GM19043 (cell line): Measurements from ENCODE around the gene CEP57.
"Not testable (repeated sequence)": the region's sequence is repeated elsewhere in the genome, so short reads cannot be mapped to it uniquely, and the experiment has no call there.

Source experiments
- ATAC-seq: cut with Tn5 transposase; IDR thresholded peaks from one replicate; pipeline ENCODE4 v1.9.1; 2021; ENCODE audit warnings: low read depth; ENCODE audit not compliant: unreplicated experiment

Gene CEP57

DNA sequence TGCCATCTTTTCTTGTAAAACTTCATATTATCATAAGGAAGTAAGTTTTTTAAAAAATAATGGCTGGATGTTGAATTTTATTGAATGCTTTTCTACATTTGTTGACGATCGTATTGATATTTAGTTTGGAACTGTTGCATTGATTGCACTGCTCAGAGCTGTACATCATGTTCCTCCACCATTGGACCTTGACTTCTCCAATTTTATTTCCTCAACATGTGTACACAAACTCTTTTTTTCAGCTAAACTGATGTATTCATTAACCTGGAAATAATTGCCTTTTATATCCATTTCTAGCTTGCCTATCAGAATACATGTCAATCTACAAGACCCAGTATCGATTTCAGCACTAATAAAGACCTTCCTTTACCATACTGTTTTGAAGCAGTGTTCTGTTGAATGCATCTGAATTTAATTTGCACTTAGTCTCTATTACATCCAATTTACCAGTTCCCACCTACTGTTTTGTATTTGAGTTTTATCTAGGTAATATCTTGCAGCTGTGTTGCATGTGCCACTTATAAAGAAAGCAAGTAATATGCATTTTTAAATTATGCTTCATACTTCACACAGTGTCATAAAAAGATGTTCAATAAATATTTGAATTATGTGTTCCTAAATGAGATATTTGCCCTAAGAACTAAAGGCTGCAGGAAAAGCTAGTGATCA lies 5.5 kb downstream of the CEP57 start:
- ATAC-seq: no peak

DNA sequence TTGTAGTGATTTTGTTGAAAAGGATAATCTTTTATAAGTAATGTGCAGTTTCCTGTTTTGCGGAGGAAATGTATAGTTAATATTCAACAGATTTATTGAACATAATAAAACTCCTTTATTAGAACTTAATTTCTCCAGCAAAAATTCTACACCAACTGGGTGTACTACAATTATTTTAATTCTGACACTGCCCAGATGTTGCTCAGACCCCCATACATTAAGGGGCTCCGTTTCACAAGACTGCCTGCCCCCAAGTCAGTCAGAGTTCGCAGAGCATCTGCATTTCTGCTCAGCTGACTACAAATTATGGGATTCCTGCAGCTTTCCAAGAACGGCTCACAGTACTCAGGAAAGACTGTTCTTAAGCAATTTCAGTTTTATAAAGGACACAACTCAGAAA lies 6.2 kb downstream of the CEP57 start:
- no peak for ATAC-seq

DNA sequence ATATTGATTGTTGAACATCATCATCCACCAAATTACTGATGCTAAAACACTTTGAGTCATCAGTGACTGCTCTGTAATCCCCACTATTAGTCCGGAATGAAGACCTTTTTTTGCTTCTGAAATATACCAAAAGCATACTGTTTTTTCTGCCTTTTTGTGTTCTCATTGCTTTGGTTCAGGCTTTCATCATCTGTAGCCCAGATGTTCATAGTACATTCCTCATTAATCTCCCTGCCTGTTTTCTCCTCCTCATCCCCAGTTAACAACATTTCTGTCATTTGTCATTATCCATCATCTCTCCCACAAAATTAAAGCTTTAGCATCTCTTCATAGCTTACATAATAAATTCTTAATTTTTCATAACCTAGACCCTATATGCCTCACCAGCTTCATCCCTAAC lies 9.2 kb downstream of the CEP57 start:
- no peak for ATAC-seq

DNA sequence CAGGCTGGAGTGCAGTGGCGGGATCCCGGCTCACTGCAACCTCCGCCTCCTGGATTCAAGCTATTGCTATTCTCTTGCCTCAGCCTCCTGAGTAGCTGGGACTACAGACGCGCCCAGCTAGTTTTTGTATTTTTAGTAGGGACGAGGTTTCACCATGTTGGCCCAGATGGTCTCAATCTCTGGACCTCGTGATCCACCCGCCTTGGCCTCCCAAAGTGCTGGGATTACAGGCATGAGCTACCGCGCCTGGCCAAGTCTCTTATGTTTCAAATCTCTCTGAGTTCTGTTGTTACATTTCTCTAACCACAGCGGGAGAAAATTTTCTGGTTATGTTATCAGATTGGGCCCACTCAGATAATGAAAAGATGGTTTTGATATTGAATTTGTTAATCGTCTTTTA lies 10.1 kb downstream of the CEP57 start:
- no peak for ATAC-seq

DNA sequence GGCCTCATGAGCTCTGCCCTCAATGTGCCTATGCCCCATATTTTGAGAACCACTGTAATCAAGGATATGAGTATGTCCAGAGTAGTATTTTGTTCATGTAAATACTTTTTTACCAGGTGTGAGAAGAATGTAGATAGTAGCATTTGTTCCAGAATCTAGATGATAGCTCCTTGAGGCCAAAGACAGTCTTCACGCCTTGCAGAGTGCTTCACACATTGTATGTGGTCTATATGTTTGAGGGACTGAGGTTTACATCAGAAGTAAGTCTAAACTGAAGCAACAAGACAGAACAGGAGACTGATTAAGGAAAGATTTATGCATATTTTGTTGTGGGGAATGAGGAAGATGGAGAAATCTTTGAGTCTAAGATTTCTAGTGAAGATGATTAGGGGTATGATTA lies 12.5 kb downstream of the CEP57 start:
- ATAC-seq: no peak

DNA sequence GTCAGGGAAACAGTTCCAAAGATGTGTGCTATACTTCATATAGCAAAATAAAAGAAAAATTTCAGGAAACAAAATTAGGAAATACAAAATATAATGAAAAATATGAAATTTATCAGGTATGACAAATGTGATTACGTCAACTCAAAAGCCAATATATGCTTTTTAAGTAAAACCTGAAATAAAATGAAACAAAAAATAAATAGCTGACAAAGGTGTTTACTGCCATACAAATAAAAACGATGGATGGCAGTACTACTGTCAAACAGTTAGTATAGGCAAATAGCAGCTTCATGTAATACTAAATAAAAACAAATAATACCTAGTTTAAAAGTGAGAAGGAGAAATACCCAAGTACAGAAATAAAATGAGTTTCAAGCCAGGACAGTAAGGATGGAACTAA lies 13.7 kb downstream of the CEP57 start:
- ATAC-seq: no peak

DNA sequence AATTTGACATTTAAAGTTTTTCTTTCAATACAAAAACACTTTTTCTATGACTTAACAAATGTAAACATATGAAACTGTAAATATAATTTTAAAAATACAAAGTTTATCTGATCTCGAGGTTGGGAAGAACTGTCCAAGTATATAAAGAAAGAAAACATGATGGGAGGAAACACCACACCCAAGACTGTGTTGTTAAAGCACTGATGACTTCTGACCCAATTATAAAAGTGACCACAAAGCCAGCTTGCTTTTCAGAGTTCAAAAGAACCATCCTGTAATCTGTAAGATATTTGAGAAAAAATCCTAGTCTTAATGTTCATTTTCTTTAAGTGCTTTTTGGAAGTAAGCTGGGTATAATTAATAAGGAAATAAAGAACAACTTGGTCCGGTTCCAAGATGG lies 15.6 kb downstream of the CEP57 start:
- no peak for ATAC-seq

DNA sequence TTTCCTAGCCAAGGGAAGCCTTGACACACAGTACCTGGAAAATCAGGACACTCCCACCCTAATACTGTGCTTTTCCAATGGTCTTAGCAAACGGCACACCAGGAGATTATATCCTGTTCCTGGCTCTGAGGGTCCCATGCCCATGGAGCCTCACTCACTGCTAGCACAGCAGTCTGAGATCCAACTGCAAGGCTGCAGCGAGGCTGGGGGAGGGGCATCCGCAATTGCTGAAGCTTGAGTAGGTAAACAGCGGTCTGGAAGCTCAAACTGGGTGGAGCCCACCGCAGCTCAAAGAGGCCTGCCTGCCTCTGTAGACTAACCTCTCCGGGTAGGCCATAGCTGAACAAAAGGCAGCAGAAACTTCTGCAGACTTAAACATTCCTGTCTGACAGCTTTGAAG lies 16.2 kb downstream of the CEP57 start:
- not testable (repeated sequence) for ATAC-seq

DNA sequence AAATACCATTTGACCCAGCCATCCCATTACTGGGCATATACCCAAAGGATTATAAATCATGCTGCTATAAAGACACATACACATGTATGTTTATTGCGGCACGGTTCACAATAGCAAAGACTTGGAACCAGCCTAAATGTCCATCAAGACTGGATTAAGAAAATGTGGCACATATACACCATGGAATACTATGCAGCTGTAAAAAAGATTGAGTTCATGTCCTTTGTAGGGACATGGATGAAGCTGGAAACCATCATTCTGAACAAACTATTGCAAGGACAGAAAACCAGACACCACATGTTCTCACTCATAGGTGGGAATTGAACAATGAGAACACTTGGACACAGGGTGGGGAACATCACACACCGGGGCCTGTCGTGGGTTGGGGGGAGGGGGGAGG lies 20.8 kb downstream of the CEP57 start:
- ATAC-seq: not testable (repeated sequence)

DNA sequence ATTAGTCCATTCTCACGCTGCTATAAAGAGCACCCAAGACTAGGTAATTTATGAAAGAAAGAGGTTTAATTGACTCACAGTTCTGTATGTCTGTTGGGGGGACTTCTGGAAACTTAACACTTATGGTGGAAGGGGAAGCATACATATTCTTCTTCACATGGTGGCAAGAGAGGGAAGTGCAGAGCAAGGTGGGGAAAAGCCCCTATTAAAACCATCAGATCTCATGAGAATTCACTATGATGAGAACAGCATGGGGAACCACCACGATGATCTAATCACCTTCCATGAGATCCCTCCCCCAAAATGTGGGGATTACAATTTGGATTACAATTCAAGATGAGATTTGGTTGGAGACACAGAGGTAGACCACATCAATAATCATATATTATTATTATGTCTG lies 25.7 kb downstream of the CEP57 start:
- ATAC-seq: no peak

DNA sequence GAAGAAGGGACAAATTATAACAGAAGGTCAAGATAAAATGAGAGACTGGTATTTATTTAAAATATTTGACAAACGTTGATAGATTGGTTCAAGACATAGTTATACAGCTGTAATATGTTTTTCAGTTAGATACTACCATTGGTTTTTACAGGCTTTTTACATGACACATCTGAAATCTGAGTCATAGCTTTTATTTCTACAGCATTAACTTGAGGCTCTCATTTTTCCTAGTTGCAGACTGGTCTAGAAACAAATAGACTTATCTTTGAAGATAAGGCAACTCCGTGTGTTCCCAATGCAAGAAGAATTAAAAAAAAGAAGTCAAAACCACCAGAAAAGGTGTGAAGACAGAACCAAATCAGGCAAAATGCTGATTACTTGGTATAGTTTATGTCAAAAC lies 31.3 kb downstream of the CEP57 start:
- ATAC-seq: no peak

DNA sequence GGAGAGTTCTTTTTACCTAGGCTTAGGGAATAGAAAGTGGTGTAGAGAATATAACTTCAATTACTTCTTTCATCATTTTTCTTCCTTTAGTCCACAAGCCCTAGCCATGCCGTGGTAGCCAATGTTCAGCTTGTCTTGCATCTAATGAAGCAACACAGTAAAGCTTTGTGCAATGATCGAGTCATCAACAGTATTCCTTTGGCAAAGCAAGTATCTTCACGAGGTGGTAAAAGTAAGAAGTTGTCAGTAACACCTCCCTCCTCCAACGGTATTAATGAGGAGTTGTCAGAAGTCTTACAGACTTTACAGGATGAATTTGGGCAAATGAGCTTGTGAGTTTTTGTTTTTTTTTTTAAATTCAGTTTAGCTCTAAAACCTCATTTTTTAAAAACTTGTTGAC lies 37.4 kb downstream of the CEP57 start:
- ATAC-seq: no peak

DNA sequence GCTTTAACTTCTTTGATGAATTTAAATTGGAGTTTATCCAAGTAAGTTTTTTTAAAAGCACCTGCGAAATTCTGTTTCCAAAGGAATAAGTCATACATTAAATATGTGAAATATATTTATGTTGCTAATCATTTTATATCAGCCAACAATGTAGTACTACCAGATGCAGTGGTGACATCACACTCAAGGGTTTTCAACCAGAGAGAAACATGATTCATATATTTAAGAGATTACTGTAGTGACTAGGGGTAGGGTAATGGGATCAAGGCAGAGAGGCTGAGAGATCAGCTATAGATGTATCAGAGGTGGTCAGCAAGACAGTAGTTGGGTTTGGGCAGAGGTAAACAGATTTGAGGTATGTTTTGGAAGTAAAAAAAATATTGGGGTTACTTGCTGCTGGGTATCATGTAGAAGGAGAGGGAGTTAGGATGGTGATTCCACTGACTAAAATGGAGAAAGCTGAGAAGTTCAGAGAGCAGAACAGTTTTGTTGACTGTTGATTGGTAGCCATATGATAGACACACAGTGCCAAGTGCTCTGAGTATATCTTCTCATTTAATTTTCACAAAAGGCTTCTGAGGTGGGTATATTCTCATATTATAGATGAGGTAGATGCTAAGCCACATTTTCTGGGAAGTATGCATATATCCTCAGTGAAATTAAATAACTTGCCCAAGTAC lies 39.4 kb downstream of the CEP57 start:
- no peak for ATAC-seq

DNA sequence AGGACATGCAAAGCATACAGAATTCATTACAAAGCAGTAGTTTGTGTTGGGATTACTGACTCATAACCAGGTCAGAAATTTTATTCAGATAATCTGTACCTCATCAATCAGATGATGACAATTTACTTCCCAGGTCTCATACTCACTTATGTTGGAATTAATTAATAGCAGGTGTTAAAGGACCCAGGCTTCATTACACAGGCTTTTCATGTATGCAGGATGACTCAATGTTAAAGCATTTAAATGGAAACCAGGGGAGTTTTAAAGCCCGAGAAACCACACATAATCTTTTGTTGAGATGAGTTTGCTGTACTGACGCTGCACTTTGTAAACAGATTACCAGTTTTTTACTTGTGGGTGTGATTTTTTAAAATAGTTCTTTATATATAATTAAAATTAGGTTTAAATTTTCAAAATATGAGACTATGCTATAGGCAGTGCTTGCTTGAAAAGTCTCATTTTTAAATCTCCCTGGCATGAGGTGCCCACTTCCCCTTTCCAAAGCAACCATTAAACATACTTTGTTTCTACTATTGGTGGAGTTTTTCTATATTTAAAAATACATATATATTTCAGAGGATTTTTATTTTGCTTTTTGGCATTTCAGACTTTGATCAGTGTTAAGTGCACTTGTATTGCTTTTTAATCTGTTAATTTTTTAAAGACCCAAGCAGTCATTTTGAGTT lies 41.0 kb downstream of the CEP57 start:
- ATAC-seq: no peak

DNA sequence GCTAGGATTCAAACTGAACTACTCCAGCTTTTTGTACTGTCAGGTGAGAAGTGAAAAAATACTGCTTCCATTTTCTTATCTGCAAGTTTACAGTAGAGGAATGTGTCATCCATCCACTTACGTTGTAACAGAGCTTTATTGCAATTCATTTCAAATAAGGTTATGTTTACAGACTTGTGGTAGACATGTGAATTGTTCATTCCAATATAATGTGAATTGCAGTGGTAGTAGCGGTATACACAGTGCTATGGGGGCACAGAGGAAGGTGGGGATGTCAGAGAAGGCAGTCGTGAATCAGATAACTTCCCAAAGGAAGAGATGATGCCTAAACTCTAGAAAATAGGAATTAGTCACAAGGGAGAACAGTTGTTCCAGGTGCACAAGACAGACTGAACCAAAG lies 42.5 kb downstream of the CEP57 start:
- ATAC-seq: no peak

DNA sequence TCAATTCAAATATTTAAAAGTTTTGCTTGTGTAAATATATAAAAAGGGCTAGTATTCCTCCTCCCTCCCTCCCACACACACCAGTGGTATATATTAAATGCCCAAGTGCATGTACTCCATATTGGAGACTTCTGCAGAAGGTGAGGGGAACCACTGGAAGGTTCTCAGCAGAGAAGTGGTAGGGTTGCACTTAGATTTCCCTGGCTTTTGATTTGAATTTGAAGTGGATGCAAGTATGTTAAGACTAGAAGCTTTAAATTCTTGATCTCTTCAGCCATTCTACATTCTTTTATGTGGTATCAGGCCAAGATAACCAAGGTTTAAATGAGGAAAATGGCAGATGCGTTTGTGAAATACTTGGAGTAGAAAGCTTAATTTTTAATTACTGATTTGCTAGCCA lies 43.1 kb downstream of the CEP57 start:
- no peak for ATAC-seq

DNA sequence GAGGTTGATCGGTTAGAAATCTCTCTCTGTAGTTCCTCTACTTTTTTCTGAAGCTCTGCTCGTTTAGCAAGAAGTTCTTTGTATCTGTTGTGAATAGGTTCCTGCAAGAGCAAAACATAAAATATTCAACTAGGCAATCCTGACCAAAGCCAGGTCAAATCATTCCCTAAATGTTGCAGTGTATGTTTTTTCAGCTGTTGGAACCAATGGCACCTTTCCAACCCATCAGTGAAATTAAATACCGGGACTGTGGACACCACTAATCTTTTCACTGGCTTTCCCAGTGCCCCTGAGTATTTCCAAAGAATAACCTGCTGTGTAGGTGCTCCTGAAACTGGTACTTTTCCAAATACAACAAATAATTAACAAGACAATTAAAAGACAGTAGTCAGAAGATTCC lies 45.1 kb downstream of the CEP57 start:
- ATAC-seq: no peak

DNA sequence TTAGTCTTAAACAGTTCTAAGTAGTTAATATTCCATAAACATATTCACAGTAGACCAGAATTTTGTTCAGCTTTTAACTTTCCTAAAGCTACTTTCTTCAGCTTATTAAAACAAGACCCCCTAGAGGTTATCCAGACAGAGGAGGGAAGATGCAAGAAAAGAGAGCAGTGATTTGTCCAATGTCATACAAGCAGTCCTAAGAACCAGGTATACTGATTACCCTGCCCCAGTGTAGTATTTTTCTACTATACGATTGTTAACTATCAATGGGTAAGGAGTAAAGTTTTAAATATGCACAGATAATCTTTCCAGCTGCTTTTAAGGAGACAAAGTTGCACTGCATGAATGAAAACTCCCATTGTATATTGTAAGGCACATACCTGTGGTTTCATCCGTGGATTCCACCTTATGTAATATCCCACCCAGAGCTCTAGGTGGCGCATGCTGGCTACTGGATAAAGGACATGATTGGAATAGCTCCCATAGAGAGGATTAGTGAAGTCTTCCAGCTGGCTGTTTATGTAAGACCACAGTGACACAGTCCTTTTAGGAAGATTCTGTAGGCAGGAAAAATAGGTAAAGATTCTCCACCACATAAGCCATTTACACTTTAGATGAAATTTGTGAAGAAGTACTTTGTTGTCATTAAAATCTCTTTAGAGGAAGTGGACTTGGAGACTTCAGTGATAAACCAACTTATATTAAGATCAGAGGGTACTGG lies 45.6 kb downstream of the CEP57 start:
- peak; percentile 89 for ATAC-seq

DNA sequence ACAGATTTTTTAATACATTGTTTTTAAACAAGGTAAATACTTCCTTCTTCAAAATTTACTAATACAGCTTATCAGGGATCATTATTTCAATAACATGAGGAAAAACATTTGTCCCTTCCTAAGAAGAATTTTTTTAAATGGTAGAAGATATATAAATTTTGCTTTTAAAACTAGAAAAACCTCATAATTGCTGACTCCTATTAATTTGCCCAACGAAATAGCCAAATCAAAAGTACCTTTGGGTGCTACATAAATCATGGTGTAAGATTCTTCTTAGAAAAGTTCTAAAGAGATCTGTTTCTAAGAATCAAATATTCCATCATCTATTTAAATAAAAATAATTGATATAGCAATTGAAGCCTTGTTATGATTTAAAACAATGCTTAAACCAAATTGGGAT lies 54.9 kb downstream of the CEP57 start:
- ATAC-seq: no peak

DNA sequence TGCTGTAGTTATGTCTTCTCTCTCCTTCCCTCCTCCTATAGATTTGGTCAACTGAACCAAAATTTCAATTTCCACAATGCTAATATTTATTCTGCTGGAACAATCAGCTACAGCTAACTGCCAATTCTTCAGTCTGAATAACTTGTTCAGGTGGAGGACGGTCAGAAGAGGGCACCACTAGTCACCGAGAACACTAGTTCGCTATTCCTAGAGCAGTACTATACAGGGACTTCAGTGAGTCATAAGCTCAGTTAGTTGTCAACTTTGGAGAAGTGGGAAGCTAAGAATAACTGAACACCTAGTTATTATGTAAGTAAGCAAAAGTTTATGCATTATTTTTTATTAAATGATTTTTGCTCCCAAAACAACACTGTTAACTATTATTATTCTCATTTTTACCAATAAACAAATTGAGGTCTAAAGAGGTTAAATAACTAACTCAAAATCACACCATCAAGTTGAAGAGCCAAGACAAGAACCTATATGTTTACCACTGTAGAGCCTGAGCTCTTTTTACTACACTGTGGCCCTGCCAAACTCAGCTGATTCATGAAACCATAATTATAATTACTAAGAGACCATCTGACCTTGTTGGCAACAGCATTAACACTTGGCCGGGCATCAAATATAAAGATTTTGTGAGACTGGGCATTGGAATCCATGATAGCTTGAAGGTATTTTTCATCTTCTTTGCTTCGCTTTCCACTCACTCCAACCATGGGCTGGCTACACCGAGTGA lies 59.0 kb downstream of the CEP57 start:
- ATAC-seq: peak; percentile 62

DNA sequence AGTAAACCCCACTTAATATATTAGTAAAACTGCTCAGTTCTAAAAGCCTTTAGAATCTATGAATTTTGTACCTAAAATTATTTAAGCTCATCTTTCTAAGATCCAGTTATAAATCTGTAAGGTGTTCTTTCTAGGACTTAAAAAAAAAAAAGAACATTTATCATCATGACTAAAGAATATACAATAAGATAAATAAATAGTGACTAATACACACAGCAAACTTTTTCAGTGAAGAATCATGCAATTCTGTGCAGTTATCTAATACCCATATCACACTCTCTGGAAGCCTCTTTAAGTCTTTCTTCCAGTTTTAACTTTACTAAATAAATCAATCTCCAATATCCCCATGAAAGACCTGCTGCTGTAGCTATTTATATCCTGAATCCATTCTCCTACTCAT lies 59.8 kb downstream of the CEP57 start:
- ATAC-seq: no peak
